ENCODE measurements around the gene BMPR1B. TPM values are rescaled to one million over a fixed set of nuclear protein-coding genes. Genes with fewer than 3 reads are reported as not detected.

The BMPR1B gene
- total RNA-seq, 2 experiments from 2014 or later: not detected

- Histone ChIP-seq H3K9me3 (ENCODE audit: control insufficient read depth in 1 of 2, insufficient read depth in 1 of 2, low read length in 2 of 2) (no peaks in the 10 kb centered on the region), H3K4me3 (ENCODE audit: low read length) (no peak overlapping the region), H3K27me3 (ENCODE audit: control insufficient read depth in 1 of 2, insufficient read depth in 2 of 2, low read length in 2 of 2) (no peaks in the 10 kb centered on the region), H3K27ac (ENCODE audit: low read depth in 1 of 2, low read length in 2 of 2) (no peak overlapping the region), H3K4me1 (ENCODE audit: insufficient read depth, low read length) (no peaks in the 10 kb centered on the region), H3K36me3 (ENCODE audit: insufficient read depth, low read length) (no peaks in the 10 kb centered on the region)
- CTCF ChIA-PET: no interaction called here
- ATAC-seq (ENCODE audit: poor library complexity) (no peak), DNase-seq (no peak)
- no peak overlapping the region for H3K4me3 Mint-ChIP-seq
- no peak overlapping the region for H3K27ac Mint-ChIP-seq
- no peak for TF ChIP-seq CTCF (IDR thresholded peaks at IDR 0.05)
- POLR2A ChIA-PET: no interaction called here
- no peaks in the 10 kb centered on the region for H3K9me3 Mint-ChIP-seq
- H3K27me3 Mint-ChIP-seq: no peaks in the 10 kb centered on the region
- H3K36me3 Mint-ChIP-seq (ENCODE audit: low read depth): no peaks in the 10 kb centered on the region
- intact Hi-C loops (cut with DNase I, micrococcal nuclease): no loop called here
- no peaks in the 10 kb centered on the region for H3K4me1 Mint-ChIP-seq (ENCODE audit: low read depth)
These were observed 112.4 kb downstream of the BMPR1B start for GRCh38 chr4:94870146-94870545.

- H3K27me3 Mint-ChIP-seq: no peaks in the 10 kb centered on the region
- H3K36me3 Mint-ChIP-seq (ENCODE audit: low read depth): no peaks in the 10 kb centered on the region
- no peaks in the 10 kb centered on the region for H3K9me3 Mint-ChIP-seq
- ATAC-seq (ENCODE audit: poor library complexity) (no peak), DNase-seq (no peak)
- no peak overlapping the region for H3K27ac Mint-ChIP-seq
- ChIA-PET POLR2A (no interaction called here), CTCF (no interaction called here)
- no peak for TF ChIP-seq CTCF (IDR thresholded peaks at IDR 0.05)
- H3K4me1 Mint-ChIP-seq (ENCODE audit: low read depth): no peaks in the 10 kb centered on the region
- no peak overlapping the region for H3K4me3 Mint-ChIP-seq
- Histone ChIP-seq H3K27me3 (ENCODE audit: control insufficient read depth in 1 of 2, insufficient read depth in 2 of 2, low read length in 2 of 2) (no peaks in the 10 kb centered on the region), H3K4me3 (ENCODE audit: low read length) (no peak overlapping the region), H3K27ac (ENCODE audit: low read depth in 1 of 2, low read length in 2 of 2) (no peak overlapping the region), H3K4me1 (ENCODE audit: insufficient read depth, low read length) (no peaks in the 10 kb centered on the region), H3K9me3 (ENCODE audit: control insufficient read depth in 1 of 2, insufficient read depth in 1 of 2, low read length in 2 of 2) (no peaks in the 10 kb centered on the region), H3K36me3 (ENCODE audit: insufficient read depth, low read length) (no peaks in the 10 kb centered on the region)
- intact Hi-C loops (cut with DNase I, micrococcal nuclease): no loop called here
These were observed 114.0 kb downstream of the BMPR1B start for GRCh38 chr4:94871644-94872305.

GRCh38 chr4:94877973-94878372 is 120.2 kb downstream of the BMPR1B start:
- Histone ChIP-seq H3K4me3 (ENCODE audit: low read length) (no peak overlapping the region), H3K27ac (ENCODE audit: low read depth in 1 of 2, low read length in 2 of 2) (no peak overlapping the region), H3K4me1 (ENCODE audit: insufficient read depth, low read length) (no peaks in the 10 kb centered on the region), H3K36me3 (ENCODE audit: insufficient read depth, low read length) (no peaks in the 10 kb centered on the region), H3K27me3 (ENCODE audit: control insufficient read depth in 1 of 2, insufficient read depth in 2 of 2, low read length in 2 of 2) (no peaks in the 10 kb centered on the region), H3K9me3 (ENCODE audit: control insufficient read depth in 1 of 2, insufficient read depth in 1 of 2, low read length in 2 of 2) (no peaks in the 10 kb centered on the region)
- ATAC-seq (ENCODE audit: poor library complexity) (no peak), DNase-seq (no peak)
- no peaks in the 10 kb centered on the region for H3K4me1 Mint-ChIP-seq (ENCODE audit: low read depth)
- ChIA-PET POLR2A (no interaction called here), CTCF (no interaction called here)
- no peaks in the 10 kb centered on the region for H3K27me3 Mint-ChIP-seq
- intact Hi-C loops (cut with DNase I, micrococcal nuclease): no loop called here
- no peak overlapping the region for H3K27ac Mint-ChIP-seq
- H3K36me3 Mint-ChIP-seq (ENCODE audit: low read depth): no peaks in the 10 kb centered on the region
- no peak overlapping the region for H3K4me3 Mint-ChIP-seq
- TF ChIP-seq CTCF (IDR thresholded peaks at IDR 0.05): no peak
- no peaks in the 10 kb centered on the region for H3K9me3 Mint-ChIP-seq
